Tibial artery (tissue), 4 donors: ENCODE data around the gene KLHL2.
A peak's percentile ranks its signal among the peaks of the same experiment; 100 is the strongest.
"Not testable (repeated sequence)": the region's sequence is repeated elsewhere in the genome, so short reads cannot be mapped to it uniquely, and the experiment has no call there.

Experiments
- DNase-seq, 2 donors: peaks; one replicate each; pipeline ENCODE4 v3.0.0-alpha.2; 2019
- H3K27ac ChIP-seq, 2 donors: fragments of 200-600 bp; sonication (generic) in 1 of 2; 1 replicate in 1 of 2; 2 replicates in 1 of 2; pipeline ENCODE4 v1.5.1; 2018 to 2019; ENCODE audit warnings: mild to moderate bottlenecking in 1 of 2
- H3K27me3 ChIP-seq, 2 donors: fragments of 200-600 bp; sonication (generic) in 1 of 2; one replicate each; pipeline versions ENCODE4 v1.5.1 to v1.6.0; 2016 to 2019
- H3K36me3 ChIP-seq, 3 donors: fragments of 200-600 bp; sonication (generic) in 2 of 3; one replicate each; pipeline ENCODE4 v1.5.1; 2016 to 2019; ENCODE audit warnings: mild to moderate bottlenecking in 2 of 3
- H3K4me1 ChIP-seq, 4 donors: fragments of 200-600 bp; sonication (generic) in 2 of 4; 1 replicate in 3 of 4; 2 replicates in 1 of 4; pipeline ENCODE4 v1.5.1; 2016 to 2019
- H3K4me3 ChIP-seq, 2 donors: fragments of 200-600 bp; sonication (generic) in 1 of 2; 1 replicate in 1 of 2; 2 replicates in 1 of 2; pipeline ENCODE4 v1.5.1; 2018 to 2019; ENCODE audit warnings: mild to moderate bottlenecking in 2 of 2
- H3K9me3 ChIP-seq, 3 donors: fragments of 200-600 bp; sonication (generic) in 1 of 3; one replicate each; pipeline ENCODE4 v1.5.1; 2016 to 2019
- intact Hi-C: fragments of 100-400 bp; cut with DNase I; formaldehyde crosslinking; loops from one replicate; pipeline ENCODE4 v1.15.0; 2023; ENCODE audit warnings: low total_unique reads
- TF ChIP-seq, protein P1 (sequence below), 2 experiments: fragments of 200-600 bp in 1 of 2; fragments of 450-650 bp in 1 of 2; IDR thresholded peaks; one replicate each; pipeline ENCODE4 v1.5.1; 2017 to 2019; ENCODE audit warnings: antibody characterized with exemption in 2 of 2, mild to moderate bottlenecking in 1 of 2, moderate library complexity in 1 of 2

The KLHL2 gene

DNA sequence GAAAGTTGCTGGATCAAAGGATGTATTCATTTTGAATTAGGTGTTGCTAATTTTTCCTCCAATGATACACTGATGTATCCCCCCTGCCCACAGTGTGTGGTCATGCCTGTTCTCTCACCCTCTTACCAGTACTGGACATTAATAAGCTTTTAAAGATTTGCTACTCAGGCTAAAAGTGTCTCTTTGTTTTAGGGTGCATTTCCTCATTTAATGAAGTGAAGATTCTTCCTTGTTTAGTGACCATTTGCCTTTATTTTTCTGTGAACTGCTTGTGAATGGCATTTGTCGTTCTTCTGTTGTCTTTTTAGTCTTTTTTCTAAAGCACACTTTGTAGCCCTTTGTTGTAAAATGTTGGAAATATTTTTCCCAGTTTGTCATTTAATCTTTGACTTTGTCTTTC, 125.1 kb downstream of the KLHL2 start:
- Histone ChIP-seq H3K4me3 (no peak overlapping the region), H3K36me3 (peaks cover 0 to 7% (median 0%) of the 10 kb centered on the region in 3 donors), H3K4me1 (peaks cover 0 to 29% (median 10%) of the 10 kb centered on the region in 4 donors), H3K27me3 (no peaks in the 10 kb centered on the region), H3K9me3 (no peaks in the 10 kb centered on the region), H3K27ac (no peak overlapping the region)
- TF ChIP-seq, protein P1, sequence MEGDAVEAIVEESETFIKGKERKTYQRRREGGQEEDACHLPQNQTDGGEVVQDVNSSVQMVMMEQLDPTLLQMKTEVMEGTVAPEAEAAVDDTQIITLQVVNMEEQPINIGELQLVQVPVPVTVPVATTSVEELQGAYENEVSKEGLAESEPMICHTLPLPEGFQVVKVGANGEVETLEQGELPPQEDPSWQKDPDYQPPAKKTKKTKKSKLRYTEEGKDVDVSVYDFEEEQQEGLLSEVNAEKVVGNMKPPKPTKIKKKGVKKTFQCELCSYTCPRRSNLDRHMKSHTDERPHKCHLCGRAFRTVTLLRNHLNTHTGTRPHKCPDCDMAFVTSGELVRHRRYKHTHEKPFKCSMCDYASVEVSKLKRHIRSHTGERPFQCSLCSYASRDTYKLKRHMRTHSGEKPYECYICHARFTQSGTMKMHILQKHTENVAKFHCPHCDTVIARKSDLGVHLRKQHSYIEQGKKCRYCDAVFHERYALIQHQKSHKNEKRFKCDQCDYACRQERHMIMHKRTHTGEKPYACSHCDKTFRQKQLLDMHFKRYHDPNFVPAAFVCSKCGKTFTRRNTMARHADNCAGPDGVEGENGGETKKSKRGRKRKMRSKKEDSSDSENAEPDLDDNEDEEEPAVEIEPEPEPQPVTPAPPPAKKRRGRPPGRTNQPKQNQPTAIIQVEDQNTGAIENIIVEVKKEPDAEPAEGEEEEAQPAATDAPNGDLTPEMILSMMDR (IDR thresholded peaks at IDR 0.05), result no peak
- intact Hi-C loops, result no loop called here
- DNase-seq, result no peak

DNA sequence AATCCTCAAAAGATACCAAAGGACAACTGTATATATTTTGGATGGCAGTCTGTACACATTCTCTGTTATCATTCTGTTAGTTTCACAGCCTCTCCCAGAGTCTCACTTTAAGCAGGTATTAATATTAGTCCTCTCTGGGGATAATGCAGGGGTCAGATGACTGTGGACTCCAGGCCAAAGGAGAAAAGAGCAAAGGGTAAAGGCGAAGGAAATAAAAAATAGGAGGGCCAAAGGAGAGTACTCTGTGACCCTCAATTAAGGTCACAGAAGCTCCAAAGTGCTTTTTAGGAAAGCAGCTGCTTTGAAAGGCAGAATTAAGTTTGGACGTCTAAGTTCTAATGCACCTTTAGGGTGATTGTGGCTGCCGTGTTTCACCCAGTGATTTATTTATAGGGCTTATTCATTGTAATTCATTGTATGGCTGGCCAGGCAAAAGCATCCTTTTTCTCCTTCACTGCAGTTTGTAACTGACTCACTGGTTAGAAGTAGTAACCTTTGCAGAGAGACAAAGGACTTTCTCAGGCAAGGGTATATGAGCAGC, 127.9 kb downstream of the KLHL2 start:
- Histone ChIP-seq H3K4me3 (no peak overlapping the region), H3K36me3 (peaks cover 9 to 21% (median 12%) of the 10 kb centered on the region in 3 donors), H3K4me1 (peaks cover 0 to 11% (median 0%) of the 10 kb centered on the region in 4 donors), H3K9me3 (no peaks in the 10 kb centered on the region), H3K27me3 (no peaks in the 10 kb centered on the region), H3K27ac (no peak overlapping the region)
- TF ChIP-seq, protein P1 (IDR thresholded peaks at IDR 0.05), result no peak
- intact Hi-C loops, result no loop called here
- no peak for DNase-seq

DNA sequence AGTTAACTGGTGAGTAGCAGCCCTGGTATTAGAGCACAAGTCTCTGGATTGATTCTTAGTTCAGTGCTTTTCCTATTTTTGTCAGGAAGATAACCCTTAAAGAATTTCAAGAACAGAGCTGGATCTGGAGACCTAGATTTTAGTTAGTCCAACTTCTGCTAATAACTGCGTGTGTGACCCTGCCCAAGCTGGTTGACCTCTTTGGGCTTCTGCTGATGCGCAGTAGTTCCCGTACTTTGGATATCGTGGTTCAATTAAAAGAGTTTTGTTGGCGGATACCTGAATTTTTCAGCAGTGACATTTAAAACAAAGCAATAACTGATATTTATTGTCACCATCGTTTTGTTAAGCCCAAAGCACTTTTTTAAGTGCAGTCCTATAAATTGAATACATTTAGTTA, 129.4 kb downstream of the KLHL2 start:
- H3K36me3 ChIP-seq, result peaks cover 12 to 30% (median 17%) of the 10 kb centered on the region in 3 donors
- no peaks in the 10 kb centered on the region for H3K27me3 ChIP-seq
- intact Hi-C loops, result no loop called here
- H3K27ac ChIP-seq, result no peak overlapping the region
- DNase-seq, result no peak
- H3K4me3 ChIP-seq, result no peak overlapping the region
- TF ChIP-seq, protein P1 (IDR thresholded peaks at IDR 0.05), result no peak
- no peaks in the 10 kb centered on the region for H3K4me1 ChIP-seq
- no peaks in the 10 kb centered on the region for H3K9me3 ChIP-seq

DNA sequence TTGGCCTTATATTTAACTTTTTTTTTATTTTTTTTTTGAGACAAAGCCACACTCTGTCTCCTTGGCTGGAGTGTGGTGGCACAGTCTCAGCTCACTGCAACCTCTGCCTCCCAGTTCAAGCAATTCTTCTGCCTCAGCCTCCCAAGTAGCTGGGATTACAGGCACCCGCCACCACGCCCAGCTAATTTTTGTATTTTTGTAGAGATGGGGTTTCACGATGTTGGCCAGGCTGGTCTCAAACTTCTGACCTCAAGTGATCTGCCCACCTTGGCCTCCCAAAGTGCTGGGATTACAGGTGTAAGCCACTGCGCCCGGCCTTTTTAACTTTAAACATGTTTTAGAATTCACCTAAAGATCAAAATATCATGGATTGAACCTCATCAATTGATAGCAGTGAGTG, 135.0 kb downstream of the KLHL2 start:
- H3K4me1 ChIP-seq, DNase-seq, H3K9me3 ChIP-seq, intact Hi-C loops, H3K27me3 ChIP-seq, H3K4me3 ChIP-seq, H3K27ac ChIP-seq: not testable (repeated sequence)
- H3K36me3 ChIP-seq, result peaks cover 12 to 39% (median 27%) of the 10 kb centered on the region in 3 donors

DNA sequence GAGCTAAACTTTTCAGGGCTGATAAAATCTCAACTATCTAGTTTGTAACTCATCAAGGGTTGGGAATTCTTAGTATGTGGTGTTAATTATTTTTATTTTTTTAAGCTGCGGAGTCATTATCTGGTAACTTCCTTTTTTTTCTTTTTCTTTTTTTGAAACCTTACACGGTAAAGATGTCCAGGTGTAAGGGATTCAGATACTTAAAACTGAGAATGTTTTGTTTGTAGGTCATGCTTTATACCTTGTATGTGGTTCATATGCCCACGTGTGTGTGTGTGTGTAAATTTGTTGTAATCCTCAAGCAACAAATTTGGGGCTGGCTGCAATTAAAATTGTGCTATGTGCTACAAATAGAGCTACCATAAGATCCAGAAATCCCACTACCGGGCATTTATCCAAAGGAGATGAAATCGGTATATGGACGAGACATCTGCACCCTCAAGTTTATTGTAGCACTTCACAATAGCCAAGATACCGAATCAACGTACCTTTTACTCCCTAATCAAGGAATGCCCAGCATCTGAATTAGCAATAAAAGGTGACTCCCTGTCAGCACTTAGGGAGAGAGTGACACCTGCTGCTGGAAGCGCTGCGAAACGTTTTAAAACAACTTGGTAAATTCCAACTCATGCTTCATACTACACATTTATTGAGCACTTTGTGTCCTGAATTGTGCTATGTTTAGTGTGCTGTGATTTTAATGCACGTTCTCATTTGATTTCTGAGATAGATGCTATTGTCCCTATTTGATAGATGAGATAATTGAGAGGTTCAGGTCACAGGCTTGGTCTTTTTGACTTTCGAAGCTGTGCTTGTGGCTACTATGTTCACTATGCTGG, 136.2 kb downstream of the KLHL2 start:
- no peak overlapping the region for H3K4me3 ChIP-seq
- intact Hi-C loops, result no loop called here
- no peaks in the 10 kb centered on the region for H3K27me3 ChIP-seq
- no peaks in the 10 kb centered on the region for H3K9me3 ChIP-seq
- no peak for DNase-seq
- peaks cover 12 to 39% (median 27%) of the 10 kb centered on the region in 3 donors for H3K36me3 ChIP-seq
- H3K4me1 ChIP-seq, result no peaks in the 10 kb centered on the region
- TF ChIP-seq, protein P1 (IDR thresholded peaks at IDR 0.05), result peak in 1 of 2 experiments; percentile 17
- no peak overlapping the region for H3K27ac ChIP-seq

DNA sequence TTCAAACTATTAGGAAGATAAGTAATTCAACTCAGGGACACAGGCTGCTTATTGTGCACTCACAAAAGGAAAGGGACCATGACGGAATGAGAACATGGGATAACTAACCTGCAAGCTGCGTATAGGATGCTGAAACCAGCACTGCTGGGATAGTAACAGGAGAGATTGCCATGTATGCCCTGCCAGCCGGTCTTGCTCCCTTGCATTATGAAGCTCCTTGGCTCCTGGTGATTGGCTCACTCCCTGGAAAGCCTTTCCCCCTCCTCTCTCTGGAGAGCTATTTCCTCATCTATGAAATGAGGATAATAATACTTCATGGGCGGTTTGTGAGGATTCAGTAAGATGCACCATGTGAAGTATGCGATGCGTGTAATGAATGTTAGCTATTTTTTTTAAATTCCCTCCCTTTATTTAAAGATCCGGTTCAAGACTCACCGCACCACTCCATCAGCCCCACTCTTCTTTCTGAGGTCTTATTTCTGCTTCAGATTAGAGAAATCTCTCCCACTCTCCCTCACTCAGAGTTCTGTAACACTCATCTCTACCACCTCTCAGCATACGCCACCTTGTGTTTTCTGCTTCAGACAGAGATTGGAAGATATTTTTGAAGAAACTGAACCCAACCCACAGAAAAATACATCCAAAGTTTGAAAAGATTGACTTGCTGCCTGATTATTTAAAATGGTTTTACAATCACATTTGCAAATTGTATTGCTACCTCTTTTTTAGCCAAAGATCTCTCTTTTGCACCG, 138.5 kb downstream of the KLHL2 start:
- Histone ChIP-seq H3K27me3 (no peaks in the 10 kb centered on the region), H3K4me3 (no peak overlapping the region), H3K4me1 (no peaks in the 10 kb centered on the region), H3K36me3 (peaks cover 0 to 21% (median 18%) of the 10 kb centered on the region in 3 donors), H3K27ac (no peak overlapping the region), H3K9me3 (no peaks in the 10 kb centered on the region)
- TF ChIP-seq, protein P1 (IDR thresholded peaks at IDR 0.05), result peak; percentile 14 to 21
- intact Hi-C loops, result no loop called here
- DNase-seq, result no peak
